ENCODE measurements around the gene LRRC26.

GRCh38 chr9:137218754-137219271, 49.0 kb upstream of the LRRC26 start:
- TF ChIP-seq CTCF (IDR thresholded peaks at IDR 0.05; ENCODE audit: borderline replicate concordance, extremely low read depth, low read length, poor library complexity, severe bottlenecking) (no peak), EZH2 (IDR thresholded peaks at IDR 0.05; ENCODE audit: borderline replicate concordance, low read depth, low read length, severe bottlenecking) (no peak)
